IMR-90 (cell line): ENCODE measurements around the gene UCKL1. TPM values are rescaled to one million over a fixed set of nuclear protein-coding genes. Genes with fewer than 3 reads are reported as not detected.

Experiments
- ATAC-seq: fragments of 200-7000 bp; cut with Tn5 transposase; 2 replicates; pipeline ENCODE4 v1.9.1; 2020; ENCODE audit warnings: low read depth, mild to moderate bottlenecking, moderate library complexity
- BruUV-seq: library from RNA; stranded (reverse); fragments of 400-500 nt; replicated peaks from 2 replicates; lab custom pipeline; 2021; lab: Mats Ljungman, UMichigan
- CTCF ChIA-PET: fragments of 300-600 bp; formaldehyde crosslinking; extraction: SDS; loops from one replicate; lab custom pipeline; 2021; ENCODE audit warnings: antibody characterized with exemption; lab: Yijun Ruan, JAX
- POLR2A ChIA-PET: fragments of 300-600 bp; sonication (Branson Sonifier 250); formaldehyde crosslinking; loops from one replicate; lab custom pipeline; 2022; ENCODE audit warnings: antibody characterized with exemption; ENCODE audit not compliant: unreplicated experiment; lab: Charles Lee
- DNase-seq: peaks from one replicate; pipeline ENCODE4 v3.0.0; 2013
- H2AFZ ChIP-seq: replicated peaks from 2 replicates; pipeline ENCODE3; 2013; ENCODE audit warnings: low read length, mild to moderate bottlenecking; ENCODE audit not compliant: poor library complexity
- H2AK5ac ChIP-seq: 2 replicates; pipeline ENCODE4 v1.6.1; 2013; ENCODE audit warnings: low read depth, low read length, inconsistent platforms
- H2AK9ac ChIP-seq: replicated peaks from 2 replicates; pipeline ENCODE3; 2013; ENCODE audit warnings: mild to moderate bottlenecking, low read depth, low read length, moderate library complexity; ENCODE audit not compliant: poor library complexity
- H2BK120ac ChIP-seq: 2 replicates; pipeline ENCODE4 v1.6.1; 2013; ENCODE audit warnings: low read depth, low read length, inconsistent platforms
- H2BK15ac ChIP-seq: 3 replicates; pipeline ENCODE4 v1.6.1; 2013; ENCODE audit warnings: low read depth, low read length, inconsistent platforms
- H2BK20ac ChIP-seq: 2 replicates; pipeline ENCODE4 v1.6.1; 2013; ENCODE audit warnings: low read depth, mild to moderate bottlenecking, inconsistent platforms, low read length, moderate library complexity
- H2BK5ac ChIP-seq: 2 replicates; pipeline ENCODE4 v1.6.1; 2013; ENCODE audit warnings: mild to moderate bottlenecking, low read depth, low read length, inconsistent platforms; ENCODE audit not compliant: poor library complexity, severe bottlenecking
- H3K14ac ChIP-seq: replicated peaks from 2 replicates; pipeline ENCODE4 v1.6.1; 2013; ENCODE audit warnings: low read depth, low read length, inconsistent platforms
- H3K18ac ChIP-seq: 2 replicates; pipeline ENCODE4 v1.6.1; 2013; ENCODE audit warnings: low read depth, low read length, control low read depth
- H3K23ac ChIP-seq: 2 replicates; pipeline ENCODE4 v1.6.1; 2013; ENCODE audit warnings: low read depth, low read length, inconsistent platforms
- H3K27ac ChIP-seq: 2 replicates; pipeline ENCODE4 v1.5.1; 2013; ENCODE audit warnings: mild to moderate bottlenecking, control low read depth, low read length; ENCODE audit not compliant: insufficient read depth
- H3K27me3 ChIP-seq: 2 replicates; pipeline ENCODE4 v1.6.1; 2013; ENCODE audit warnings: low read length; ENCODE audit not compliant: control insufficient read depth, insufficient read depth
- H3K36me3 ChIP-seq: 2 replicates; pipeline ENCODE4 v1.6.1; 2013; ENCODE audit warnings: low read length, mixed read lengths; ENCODE audit not compliant: control insufficient read depth, insufficient read depth
- H3K4ac ChIP-seq: 2 replicates; pipeline ENCODE4 v1.6.1; 2013; ENCODE audit warnings: low read depth, low read length, inconsistent platforms
- H3K4me1 ChIP-seq: 2 replicates; pipeline ENCODE4 v1.6.1; 2013; ENCODE audit warnings: low read length, mixed read lengths; ENCODE audit not compliant: control insufficient read depth, insufficient read depth
- H3K4me2 ChIP-seq: 2 replicates; pipeline ENCODE4 v1.6.1; 2013; ENCODE audit warnings: low read depth, mild to moderate bottlenecking, control low read depth, low read length, moderate library complexity
- H3K4me3 ChIP-seq: 2 replicates; pipeline ENCODE4 v1.5.1; 2013; ENCODE audit warnings: low read depth, mild to moderate bottlenecking, control low read depth, low read length, moderate library complexity; ENCODE audit not compliant: insufficient read depth
- H3K56ac ChIP-seq: 2 replicates; pipeline ENCODE4 v1.6.1; 2013; ENCODE audit warnings: low read length, inconsistent platforms; ENCODE audit not compliant: insufficient read depth; ENCODE audit errors: extremely low read depth
- H3K79me1 ChIP-seq, 2 experiments: 2 replicates each; pipeline ENCODE4 v1.6.1; 2013; ENCODE audit warnings: low read length in 2 of 2, inconsistent platforms in 1 of 2, low read depth in 1 of 2
- H3K9ac ChIP-seq: 2 replicates; pipeline ENCODE4 v1.6.1; 2013; ENCODE audit warnings: low read depth, low read length, control low read depth
- H3K9me1 ChIP-seq: 2 replicates; pipeline ENCODE4 v1.6.1; 2013; ENCODE audit warnings: low read length, inconsistent platforms; ENCODE audit not compliant: insufficient read depth
- H3K9me3 ChIP-seq: 2 replicates; pipeline ENCODE4 v1.6.1; 2013; ENCODE audit warnings: low read length; ENCODE audit not compliant: control insufficient read depth, insufficient read depth
- H4K20me1 ChIP-seq: 2 replicates; pipeline ENCODE4 v1.6.1; 2013; ENCODE audit warnings: low read length, inconsistent platforms; ENCODE audit not compliant: insufficient read depth
- H4K5ac ChIP-seq: 2 replicates; pipeline ENCODE4 v1.6.1; 2013; ENCODE audit warnings: mild to moderate bottlenecking, low read depth, low read length, control low read depth
- H4K8ac ChIP-seq, 2 experiments: 2 replicates each; pipeline ENCODE4 v1.6.1; 2013; ENCODE audit warnings: low read depth in 2 of 2, low read length in 2 of 2, control low read depth in 1 of 2, inconsistent platforms in 1 of 2
- H4K91ac ChIP-seq: 2 replicates; pipeline ENCODE4 v1.6.1; 2013; ENCODE audit warnings: low read depth, low read length, inconsistent platforms; ENCODE audit not compliant: insufficient read depth
- BHLHE40 ChIP-seq: fragments of 150-350 bp; IDR thresholded peaks from 2 replicates; pipeline ENCODE4 v1.6.1; 2016; ENCODE audit warnings: mild to moderate bottlenecking, low read depth, low read length
- CEBPB ChIP-seq: IDR thresholded peaks from 2 replicates; pipeline ENCODE4 v1.6.1; 2012; ENCODE audit warnings: low read depth, low read length, improper control_type of control experiment
- CHD1 ChIP-seq: IDR thresholded peaks from 2 replicates; pipeline ENCODE4 v1.6.1; 2012; ENCODE audit warnings: low read depth, low read length, improper control_type of control experiment
- ELK1 ChIP-seq: fragments of 150-350 bp; IDR thresholded peaks from 2 replicates; pipeline ENCODE4 v1.6.1; 2016; ENCODE audit warnings: low read depth, mild to moderate bottlenecking, low read length, moderate library complexity, borderline replicate concordance
- FOS ChIP-seq: fragments of 150-350 bp; IDR thresholded peaks from 2 replicates; pipeline ENCODE4 v1.6.1; 2016; ENCODE audit warnings: low read depth, low read length
- MAFK ChIP-seq: IDR thresholded peaks from 2 replicates; pipeline ENCODE4 v1.6.1; 2012; ENCODE audit warnings: low read depth, low read length, improper control_type of control experiment
- MAZ ChIP-seq: IDR thresholded peaks from 2 replicates; pipeline ENCODE4 v1.6.1; 2012; ENCODE audit warnings: low read depth, mild to moderate bottlenecking, low read length, improper control_type of control experiment, moderate library complexity, borderline replicate concordance
- MXI1 ChIP-seq: IDR thresholded peaks from 2 replicates; pipeline ENCODE4 v1.6.1; 2012; ENCODE audit warnings: low read depth, mild to moderate bottlenecking, low read length, moderate library complexity, borderline replicate concordance
- NFE2L2 ChIP-seq: fragments of 150-350 bp; IDR thresholded peaks from 2 replicates; pipeline ENCODE4 v1.6.1; 2016; ENCODE audit warnings: low read depth, mild to moderate bottlenecking, low read length
- POLR2A ChIP-seq: IDR thresholded peaks from 2 replicates; pipeline ENCODE4 v1.6.1; 2012; ENCODE audit warnings: mild to moderate bottlenecking, low read depth, low read length
- RAD21 ChIP-seq: IDR thresholded peaks from 2 replicates; pipeline ENCODE4 v1.6.1; 2012; ENCODE audit warnings: low read length, improper control_type of control experiment
- RCOR1 ChIP-seq: IDR thresholded peaks from 2 replicates; pipeline ENCODE4 v1.6.1; 2012; ENCODE audit warnings: mild to moderate bottlenecking, low read length, improper control_type of control experiment; ENCODE audit not compliant: insufficient replicate concordance
- RFX5 ChIP-seq: IDR thresholded peaks from 2 replicates; pipeline ENCODE4 v1.8.0; 2012; ENCODE audit warnings: low read depth, mild to moderate bottlenecking, low read length, moderate library complexity
- SMC3 ChIP-seq: fragments of 150-350 bp; IDR thresholded peaks from 2 replicates; pipeline ENCODE4 v1.6.1; 2016; ENCODE audit warnings: low read depth, mild to moderate bottlenecking, antibody characterized with exemption, low read length, moderate library complexity
- USF2 ChIP-seq: fragments of 150-350 bp; IDR thresholded peaks from 2 replicates; pipeline ENCODE4 v1.6.1; 2017; ENCODE audit warnings: mild to moderate bottlenecking, antibody characterized with exemption, low read length, low read depth
- WGBS, 2 experiments: methylation state at CpG; one replicate each; pipeline versions ENCODE4 v1.1.5 to v1.1.7; 2013; ENCODE audit warnings: missing lambda C conversion rate in 2 of 2; ENCODE audit not compliant: insufficient read length in 1 of 2; ENCODE audit errors: extremely low coverage in 2 of 2; 5-methylcytosine and 5-hydroxymethylcytosine counted together
- dilution Hi-C: fragments of 300-500 bp; cut with HindIII; formaldehyde crosslinking; loops from one replicate; pipeline ENCODE4 v1.14.3; 2018; ENCODE audit warnings: low sequenced_read_pairs; ENCODE audit not compliant: unreplicated experiment
- in situ Hi-C: fragments of 300-500 bp; cut with MboI; formaldehyde crosslinking; loops from 3 replicates; pipeline ENCODE4 v1.14.3; 2019; ENCODE audit warnings: low sequenced_read_pairs, inconsistent platforms, mixed read lengths
- intact Hi-C: fragments of 100-400 bp; cut with micrococcal nuclease; formaldehyde crosslinking; loops from 2 replicates; pipeline ENCODE4 v1.10.0; 2022
- polyA plus RNA-seq, 3 experiments: library from polyadenylated mRNA; depleted of rRNA; stranded (reverse); fragments of >200 nt; gene quantifications; 2 replicates each; pipeline ENCODE4 v1.2.3, GENCODE V29; 2012; ENCODE audit warnings: low replicate concordance in 1 of 3
- total RNA-seq: library from RNA; depleted of rRNA; stranded (reverse); fragments of >200 nt; gene quantifications from 2 replicates; pipeline ENCODE4 v1.2.3, GENCODE V29; 2012

The UCKL1 gene
- total and polyA plus RNA-seq, 2 of the 4 experiments (the other 2 are of a cell fraction), result 16.7 to 54.7 TPM

GRCh38 chr20:63946986-63947637, 9.1 kb downstream of the UCKL1 start:
- Histone ChIP-seq H3K4ac (no peak overlapping the region), H4K20me1 (peaks cover 99% of the 10 kb centered on the region), H4K91ac (no peak overlapping the region), H2AK5ac (no peak overlapping the region; the same call in 1 of the 2 replicates), H3K56ac (no peak overlapping the region), H2BK120ac (no peak overlapping the region), H3K9me1 (peaks cover 22% of the 10 kb centered on the region), H4K8ac (no peak overlapping the region), H2BK20ac (no peak overlapping the region), H3K27me3 (no peaks in the 10 kb centered on the region), H3K14ac (no peak overlapping the region), H3K27ac (no peak overlapping the region), H4K5ac (no peak overlapping the region), H3K36me3 (peaks cover 36% of the 10 kb centered on the region), H3K4me3 (no peak overlapping the region), H2BK15ac (no peak overlapping the region), H2BK5ac (no peak overlapping the region), H3K79me1 (peaks cover 18 to 90% of the 10 kb centered on the region in 2 experiments; a peak in 3 of 4 replicates), H2AFZ (no peak overlapping the region), H3K23ac (no peak overlapping the region), H3K4me1 (peaks cover 29% of the 10 kb centered on the region), H3K18ac (no peak overlapping the region), H3K9me3 (no peaks in the 10 kb centered on the region), H3K4me2 (no peak overlapping the region), H2AK9ac (no peak overlapping the region), H3K9ac (no peak overlapping the region)
- intact Hi-C loops (no loop called here), dilution Hi-C loops (no loop called here), in situ Hi-C loops (no loop called here)
- POLR2A ChIA-PET, result no interaction called here
- TF ChIP-seq RFX5 (no peak), POLR2A (no peak), BHLHE40 (no peak), SMC3 (no peak), MAZ (no peak), ELK1 (no peak), FOS (no peak), USF2 (no peak), MXI1 (no peak), CHD1 (no peak), RCOR1 (no peak), NFE2L2 (no peak), RAD21 (no peak), CEBPB (no peak), MAFK (no peak)
- CTCF ChIA-PET, result no interaction called here
- 88% methylated on average over 13 of the region's 15 CpGs; no CpG with 5 or more reads in 1 of the 2 experiments for WGBS, 2 experiments
- BruUV-seq, result no TSS peak
- DNase-seq (no peak), ATAC-seq (no peak)
